Stomach (tissue), 4 donors: Measurements from ENCODE around the gene WHRN.

Experiments
- EP300 ChIP-seq: sonication (generic); formaldehyde crosslinking; IDR thresholded peaks from one replicate; pipeline ENCODE4 v1.6.1; 2017; ENCODE audit warnings: antibody characterized with exemption
- POLR2A ChIP-seq, 4 donors: fragments of 450-650 bp; IDR thresholded peaks; one replicate each; pipeline ENCODE4 v1.6.1; 2016; ENCODE audit warnings: antibody characterized with exemption in 4 of 4, control low read depth in 2 of 4, mild to moderate bottlenecking in 1 of 4, moderate library complexity in 1 of 4
- POLR2AphosphoS5 ChIP-seq, 3 donors: sonication (generic); formaldehyde crosslinking; IDR thresholded peaks; one replicate each; pipeline ENCODE4 v1.6.1; 2016; ENCODE audit warnings: antibody characterized with exemption in 3 of 3
- TF ChIP-seq, protein P1 (sequence below), 7 experiments: fragments of 450-650 bp in 4 of 7; fragments of 200-600 bp in 3 of 7; sonication (generic) in 3 of 7; IDR thresholded peaks; one replicate each; pipeline ENCODE4 v1.5.1; 2016 to 2019; ENCODE audit warnings: antibody characterized with exemption in 7 of 7, control low read depth in 2 of 7, mild to moderate bottlenecking in 1 of 7

DNA sequence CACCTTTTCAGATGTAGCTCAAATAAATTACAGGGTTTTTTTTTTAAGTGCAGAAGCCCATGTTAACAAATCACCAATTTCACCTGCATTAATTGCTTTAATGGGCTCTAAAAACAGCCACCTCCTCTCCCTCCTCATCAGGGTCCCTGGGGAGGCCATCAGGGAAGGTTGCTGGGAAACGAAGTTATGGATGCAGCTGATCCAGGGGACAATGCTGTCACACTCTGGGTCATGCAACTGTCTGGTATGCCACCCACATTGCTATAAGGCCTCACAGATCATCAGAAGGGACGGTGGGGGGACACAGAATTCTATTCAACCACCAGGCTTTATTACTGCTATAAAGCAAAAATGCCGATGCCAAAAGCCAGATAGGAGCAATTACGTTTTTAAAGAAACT is 9.3 kb downstream of the WHRN start:
- TF ChIP-seq POLR2AphosphoS5 (IDR thresholded peaks at IDR 0.05) (no peak), POLR2A (IDR thresholded peaks at IDR 0.05) (no peak), EP300 (no peak)
- TF ChIP-seq, protein P1, sequence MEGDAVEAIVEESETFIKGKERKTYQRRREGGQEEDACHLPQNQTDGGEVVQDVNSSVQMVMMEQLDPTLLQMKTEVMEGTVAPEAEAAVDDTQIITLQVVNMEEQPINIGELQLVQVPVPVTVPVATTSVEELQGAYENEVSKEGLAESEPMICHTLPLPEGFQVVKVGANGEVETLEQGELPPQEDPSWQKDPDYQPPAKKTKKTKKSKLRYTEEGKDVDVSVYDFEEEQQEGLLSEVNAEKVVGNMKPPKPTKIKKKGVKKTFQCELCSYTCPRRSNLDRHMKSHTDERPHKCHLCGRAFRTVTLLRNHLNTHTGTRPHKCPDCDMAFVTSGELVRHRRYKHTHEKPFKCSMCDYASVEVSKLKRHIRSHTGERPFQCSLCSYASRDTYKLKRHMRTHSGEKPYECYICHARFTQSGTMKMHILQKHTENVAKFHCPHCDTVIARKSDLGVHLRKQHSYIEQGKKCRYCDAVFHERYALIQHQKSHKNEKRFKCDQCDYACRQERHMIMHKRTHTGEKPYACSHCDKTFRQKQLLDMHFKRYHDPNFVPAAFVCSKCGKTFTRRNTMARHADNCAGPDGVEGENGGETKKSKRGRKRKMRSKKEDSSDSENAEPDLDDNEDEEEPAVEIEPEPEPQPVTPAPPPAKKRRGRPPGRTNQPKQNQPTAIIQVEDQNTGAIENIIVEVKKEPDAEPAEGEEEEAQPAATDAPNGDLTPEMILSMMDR (IDR thresholded peaks at IDR 0.05) = no peak
